ENCODE results near the gene ZCWPW2.

Gene ZCWPW2

GRCh38 chr3:28386049-28386448 is 37.5 kb downstream of the ZCWPW2 start:
- no peak for FAIRE-seq

GRCh38 chr3:28388978-28389377 is 40.5 kb downstream of the ZCWPW2 start:
- FAIRE-seq = no peak

- no peak for FAIRE-seq
Measured at GRCh38 chr3:28399206-28399605, 50.7 kb downstream of the ZCWPW2 start.

GRCh38 chr3:28406241-28406640 is 57.7 kb downstream of the ZCWPW2 start:
- FAIRE-seq = no peak

- FAIRE-seq = no peak
Measured at GRCh38 chr3:28449398-28449797, 100.9 kb downstream of the ZCWPW2 start.

GRCh38 chr3:28462866-28463265 is 114.3 kb downstream of the ZCWPW2 start:
- no peak for FAIRE-seq

- FAIRE-seq = no peak
Measured at GRCh38 chr3:28467414-28467813, 118.9 kb downstream of the ZCWPW2 start.

- FAIRE-seq = peak; percentile 90
Measured at GRCh38 chr3:28476194-28476593, 127.7 kb downstream of the ZCWPW2 start.

- no peak for FAIRE-seq
Measured at GRCh38 chr3:28476764-28477163, 128.2 kb downstream of the ZCWPW2 start.

GRCh38 chr3:28485164-28485563 is 136.6 kb downstream of the ZCWPW2 start:
- FAIRE-seq = no peak

- FAIRE-seq = no peak
Measured at GRCh38 chr3:28495301-28495700, 146.8 kb downstream of the ZCWPW2 start.

- FAIRE-seq = no peak
Measured at GRCh38 chr3:28502397-28502937, 153.9 kb downstream of the ZCWPW2 start.

GRCh38 chr3:28504976-28505375 is 156.5 kb downstream of the ZCWPW2 start:
- no peak for FAIRE-seq

- no peak for FAIRE-seq
Measured at GRCh38 chr3:28521663-28522062, 173.1 kb downstream of the ZCWPW2 start.

GRCh38 chr3:28542351-28542750 is 193.8 kb downstream of the ZCWPW2 start:
- no peak for FAIRE-seq

- FAIRE-seq = no peak
Measured at GRCh38 chr3:28544236-28544635, 195.7 kb downstream of the ZCWPW2 start.

GRCh38 chr3:28544831-28545230 is 196.3 kb downstream of the ZCWPW2 start:
- FAIRE-seq = no peak

GRCh38 chr3:28547677-28548076 is 199.2 kb downstream of the ZCWPW2 start:
- no peak for FAIRE-seq

- no peak for FAIRE-seq
Measured at GRCh38 chr3:28553175-28553574, 204.7 kb downstream of the ZCWPW2 start.

- no peak for FAIRE-seq
Measured at GRCh38 chr3:28556195-28556594, 207.7 kb downstream of the ZCWPW2 start.

- no peak for FAIRE-seq
Measured at GRCh38 chr3:28564211-28564610, 215.7 kb downstream of the ZCWPW2 start.

GRCh38 chr3:28569357-28569756 is 220.8 kb downstream of the ZCWPW2 start:
- no peak for FAIRE-seq

GRCh38 chr3:28574036-28574435 is 225.5 kb downstream of the ZCWPW2 start:
- no peak for FAIRE-seq

GRCh38 chr3:28575100-28575745 is 226.7 kb downstream of the ZCWPW2 start:
- FAIRE-seq = no peak
